Panc1 (cell line): ENCODE measurements around the gene MAGOH. TPM values are rescaled to one million over a fixed set of nuclear protein-coding genes. Genes with fewer than 3 reads are reported as not detected.
"Not testable (repeated sequence)": the region's sequence is repeated elsewhere in the genome, so short reads cannot be mapped to it uniquely, and the experiment has no call there.

Experiments used
- ATAC-seq: fragments of 200-7000 bp; cut with Tn5 transposase; 2 replicates; pipeline ENCODE4 v1.9.1; 2020; ENCODE audit warnings: mild to moderate bottlenecking, moderate library complexity
- BruUV-seq: library from RNA; stranded (reverse); fragments of 400-500 nt; replicated peaks from 2 replicates; lab custom pipeline; 2021; lab: Mats Ljungman, UMichigan
- CTCF ChIA-PET: fragments of 300-600 bp; sonication (Branson Sonifier 250); formaldehyde crosslinking; loops from one replicate; lab custom pipeline; 2022; ENCODE audit warnings: antibody characterized with exemption; lab: Charles Lee
- POLR2A ChIA-PET: fragments of 300-600 bp; sonication (Branson Sonifier 250); formaldehyde crosslinking; loops from one replicate; lab custom pipeline; 2022; ENCODE audit warnings: antibody characterized with exemption; lab: Charles Lee
- DNase-seq: peaks from one replicate; pipeline ENCODE4 v3.0.0-alpha.2; 2010; ENCODE audit warnings: low read depth, low spot score
- H3K27ac ChIP-seq: 2 replicates; pipeline ENCODE4 v1.5.1; 2011; ENCODE audit warnings: mild to moderate bottlenecking, low read length, inconsistent platforms
- H3K27me3 ChIP-seq: fragments of 200-500 bp; sonication (Bioruptor generic); 2 replicates; pipeline ENCODE4 v1.6.0; 2014; ENCODE audit warnings: low read length, inconsistent platforms; ENCODE audit not compliant: control insufficient read depth, insufficient read depth
- H3K36me3 ChIP-seq: fragments of 200-500 bp; sonication (Bioruptor generic); 2 replicates; pipeline ENCODE4 v1.5.1; 2014; ENCODE audit warnings: inconsistent platforms, mild to moderate bottlenecking, low read length, moderate library complexity; ENCODE audit not compliant: control insufficient read depth, insufficient read depth
- H3K4me1 ChIP-seq: 2 replicates; pipeline ENCODE4 v1.5.1; 2011; ENCODE audit warnings: inconsistent platforms, mild to moderate bottlenecking, low read length, moderate library complexity; ENCODE audit not compliant: control insufficient read depth, insufficient read depth
- H3K4me3 ChIP-seq, 2 experiments: 2 replicates each; pipeline ENCODE4 v1.5.1; 2011 to 2012; ENCODE audit warnings: low read depth in 2 of 2, low read length in 2 of 2, mild to moderate bottlenecking in 2 of 2, inconsistent platforms in 1 of 2, moderate library complexity in 1 of 2
- H3K9me3 ChIP-seq: fragments of 200-500 bp; sonication (Bioruptor generic); 2 replicates; pipeline ENCODE4 v1.5.1; 2014; ENCODE audit warnings: low read depth, mild to moderate bottlenecking, inconsistent platforms, low read length, moderate library complexity; ENCODE audit not compliant: control insufficient read depth, insufficient read depth
- POLR2AphosphoS5 ChIP-seq: IDR thresholded peaks from 2 replicates; pipeline ENCODE4 v1.6.1; 2012; ENCODE audit warnings: mild to moderate bottlenecking, low read depth, low read length, moderate library complexity
- REST ChIP-seq, 2 experiments: IDR thresholded peaks; 2 replicates each; pipeline ENCODE4 v1.6.1; 2011 to 2012; ENCODE audit warnings: low read depth in 2 of 2, control low read depth in 1 of 2, low read length in 1 of 2, mild to moderate bottlenecking in 1 of 2, moderate library complexity in 1 of 2; ENCODE audit not compliant: insufficient read depth in 1 of 2
- SIN3A ChIP-seq: IDR thresholded peaks from 2 replicates; pipeline ENCODE4 v1.6.1; 2012; ENCODE audit warnings: low read depth, mild to moderate bottlenecking, low read length, moderate library complexity, borderline replicate concordance; ENCODE audit not compliant: insufficient read depth
- TCF7L2 ChIP-seq: IDR thresholded peaks from 2 replicates; pipeline ENCODE4 v1.6.1; 2011; ENCODE audit warnings: mild to moderate bottlenecking, low read depth, low read length, inconsistent platforms
- in situ Hi-C: cut with HindIII; loops from 2 replicates; pipeline ENCODE4 v1.10.0; 2016; ENCODE audit warnings: low sequenced_read_pairs, low pct_unique_long_range_greater_than_20kb
- intact Hi-C: fragments of 100-400 bp; cut with micrococcal nuclease; formaldehyde crosslinking; loops from one replicate; pipeline ENCODE4 v1.10.0; 2022; ENCODE audit not compliant: unreplicated experiment
- total RNA-seq: library from RNA; stranded (reverse); gene quantifications from one replicate; pipeline ENCODE4 v1.2.1, GENCODE V29; 2021; ENCODE audit not compliant: unreplicated experiment
- TF ChIP-seq, protein P1 (sequence below): fragments of 450-650 bp; IDR thresholded peaks from 2 replicates; pipeline ENCODE4 v1.5.1; 2017; ENCODE audit warnings: mild to moderate bottlenecking

The MAGOH gene
- total RNA-seq, 1 experiment from 2014 or later: 63.8 TPM

DNA sequence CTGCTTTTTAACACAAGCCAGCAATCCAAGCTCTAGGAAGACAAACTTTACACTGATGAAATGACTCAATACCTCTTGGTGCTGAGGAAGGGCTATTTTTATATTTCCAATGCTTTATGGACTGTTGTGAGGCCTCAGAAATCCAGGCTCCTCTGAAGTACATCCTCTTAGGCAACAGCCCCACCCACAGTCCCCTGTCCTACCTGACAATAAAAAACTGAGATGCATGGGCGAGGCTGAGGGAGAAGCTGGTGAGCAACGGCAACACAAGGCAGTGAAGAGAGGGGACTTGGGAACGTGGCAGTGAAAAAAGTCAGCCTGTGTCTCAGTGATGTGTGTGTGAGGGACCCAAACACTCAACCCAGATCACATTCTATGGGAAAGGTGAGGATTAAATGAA lies 51.8 kb downstream of the MAGOH start:
- no TSS peak for BruUV-seq
- no peaks in the 10 kb centered on the region for H3K27me3 ChIP-seq
- H3K4me1 ChIP-seq: no peaks in the 10 kb centered on the region
- H3K9me3 ChIP-seq: no peaks in the 10 kb centered on the region
- H3K4me3 ChIP-seq: no peak overlapping the region
- DNase-seq (no peak), ATAC-seq (no peak)
- POLR2A ChIA-PET: no interaction called here
- CTCF ChIA-PET: interaction anchor here (1.4 kb wide), 1 partner anchor 10 kb away, joined by 5 read pairs; no protein-coding TSS in a partner anchor
- no peak overlapping the region for H3K27ac ChIP-seq
- intact Hi-C loops: loop anchor here (10.0 kb wide), 1 partner anchor 282 kb away; no protein-coding TSS in a partner anchor
- no peaks in the 10 kb centered on the region for H3K36me3 ChIP-seq
- TF ChIP-seq, protein P1, sequence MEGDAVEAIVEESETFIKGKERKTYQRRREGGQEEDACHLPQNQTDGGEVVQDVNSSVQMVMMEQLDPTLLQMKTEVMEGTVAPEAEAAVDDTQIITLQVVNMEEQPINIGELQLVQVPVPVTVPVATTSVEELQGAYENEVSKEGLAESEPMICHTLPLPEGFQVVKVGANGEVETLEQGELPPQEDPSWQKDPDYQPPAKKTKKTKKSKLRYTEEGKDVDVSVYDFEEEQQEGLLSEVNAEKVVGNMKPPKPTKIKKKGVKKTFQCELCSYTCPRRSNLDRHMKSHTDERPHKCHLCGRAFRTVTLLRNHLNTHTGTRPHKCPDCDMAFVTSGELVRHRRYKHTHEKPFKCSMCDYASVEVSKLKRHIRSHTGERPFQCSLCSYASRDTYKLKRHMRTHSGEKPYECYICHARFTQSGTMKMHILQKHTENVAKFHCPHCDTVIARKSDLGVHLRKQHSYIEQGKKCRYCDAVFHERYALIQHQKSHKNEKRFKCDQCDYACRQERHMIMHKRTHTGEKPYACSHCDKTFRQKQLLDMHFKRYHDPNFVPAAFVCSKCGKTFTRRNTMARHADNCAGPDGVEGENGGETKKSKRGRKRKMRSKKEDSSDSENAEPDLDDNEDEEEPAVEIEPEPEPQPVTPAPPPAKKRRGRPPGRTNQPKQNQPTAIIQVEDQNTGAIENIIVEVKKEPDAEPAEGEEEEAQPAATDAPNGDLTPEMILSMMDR: no peak
- no peak for TF ChIP-seq SIN3A
- TF ChIP-seq TCF7L2: no peak
- TF ChIP-seq POLR2AphosphoS5: no peak
- TF ChIP-seq REST (IDR thresholded peaks at IDR 0.05; ENCODE audit: insufficient read depth in 1 of 2, low read depth in 2 of 2, low read length in 1 of 2): no peak
- in situ Hi-C loops: no loop called here

- H3K36me3 ChIP-seq, H3K4me3 ChIP-seq, H3K27ac ChIP-seq, H3K4me1 ChIP-seq, in situ Hi-C loops, BruUV-seq, H3K9me3 ChIP-seq, H3K27me3 ChIP-seq, DNase-seq, ATAC-seq, POLR2A ChIA-PET: not testable (repeated sequence)
- intact Hi-C loops: loop anchor here (10.0 kb wide), 1 partner anchor 281 kb away; no protein-coding TSS in a partner anchor
- CTCF ChIA-PET: interaction anchor here (0.6 to 1.4 kb wide), 4 partner anchors 9 to 267 kb away, joined by 3 to 5 read pairs (median 3); no protein-coding TSS in a partner anchor
Measured at GRCh38 chr1:53185955-53186297, 52.4 kb downstream of the MAGOH start.

DNA sequence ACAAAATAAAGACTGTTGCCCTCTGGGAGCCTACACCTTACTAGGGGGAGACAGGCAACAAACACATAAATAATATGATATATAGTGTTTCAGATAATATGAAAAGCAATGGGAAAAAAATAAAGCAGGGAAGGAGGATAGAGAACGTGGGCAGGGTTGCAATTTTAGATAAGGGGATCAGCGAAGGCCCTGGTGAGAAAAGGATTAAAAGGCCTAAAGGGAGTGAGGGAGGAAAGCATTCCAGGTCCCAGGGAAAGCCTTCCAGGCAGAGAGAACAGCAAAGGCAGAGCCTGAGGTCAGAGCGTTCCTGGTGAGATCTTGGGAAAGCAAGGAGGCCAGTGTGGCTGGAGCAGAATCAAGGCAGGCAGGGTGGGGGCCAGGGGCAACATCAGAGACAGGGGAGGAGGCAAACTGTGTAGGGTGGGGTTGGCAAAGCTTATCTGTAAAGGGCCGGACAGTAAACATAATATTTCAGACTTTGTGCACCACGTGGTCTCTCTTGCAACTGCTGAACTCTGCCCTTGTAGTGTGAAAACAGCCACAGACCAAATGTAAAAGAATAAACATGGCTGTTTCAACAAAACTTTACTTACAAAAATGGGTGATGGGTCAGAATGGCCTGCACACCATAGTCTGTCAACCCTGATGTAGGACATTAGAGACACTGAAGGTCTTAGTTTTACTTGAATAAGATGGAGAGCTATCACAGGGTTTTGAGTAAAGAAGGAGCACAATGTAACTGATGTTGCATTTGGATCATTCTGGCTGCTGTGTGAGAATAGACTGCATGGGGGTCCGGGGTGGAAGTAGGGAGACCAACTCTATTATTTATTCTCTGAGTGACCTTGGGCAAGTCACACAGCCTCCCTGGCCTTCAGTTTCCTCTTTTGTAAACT lies 55.0 kb downstream of the MAGOH start:
- H3K36me3 ChIP-seq: no peaks in the 10 kb centered on the region
- no peak for ATAC-seq
- intact Hi-C loops (loop anchor here (10.0 kb wide), 1 partner anchor 279 kb away; no protein-coding TSS in a partner anchor), in situ Hi-C loops (no loop called here)
- H3K9me3 ChIP-seq: no peaks in the 10 kb centered on the region
- no peaks in the 10 kb centered on the region for H3K4me1 ChIP-seq
- TF ChIP-seq TCF7L2: no peak
- no peak for TF ChIP-seq REST (IDR thresholded peaks at IDR 0.05; ENCODE audit: insufficient read depth in 1 of 2, low read depth in 2 of 2, low read length in 1 of 2)
- TF ChIP-seq SIN3A: no peak
- TF ChIP-seq, protein P1: no peak
- TF ChIP-seq POLR2AphosphoS5: no peak
- POLR2A ChIA-PET: no interaction called here
- BruUV-seq: no TSS peak
- H3K27me3 ChIP-seq: no peaks in the 10 kb centered on the region
- no peak for DNase-seq
- H3K4me3 ChIP-seq: no peak overlapping the region
- H3K27ac ChIP-seq: no peak overlapping the region
- CTCF ChIA-PET: interaction anchor here (0.6 kb wide), 1 partner anchor 11 kb away, joined by 3 read pairs; no protein-coding TSS in a partner anchor
